Measurements from ENCODE around the gene ZNF492.
"Not testable (repeated sequence)": the region's sequence is repeated elsewhere in the genome, so short reads cannot be mapped to it uniquely, and the experiment has no call there.

ZNF492 gene

GRCh38 chr19:22612316-22612715 lies 21.8 kb upstream of the ZNF492 start:
- no peaks in the 10 kb centered on the region for H3K79me2 ChIP-seq (ENCODE audit: insufficient read depth, low read length)
- no peaks in the 10 kb centered on the region for H3K27me3 ChIP-seq (ENCODE audit: low read length)
- H3K36me3 ChIP-seq (ENCODE audit: low read length): no peaks in the 10 kb centered on the region
- no peaks in the 10 kb centered on the region; the same call in 1 of the 2 replicates for H3K9me3 ChIP-seq (ENCODE audit: insufficient read depth, low read length)
- no peaks in the 10 kb centered on the region for H3F3A ChIP-seq (ENCODE audit: insufficient read depth)
- H3K27ac ChIP-seq (ENCODE audit: low read depth, low read length): no peak overlapping the region
- no peak overlapping the region for H3K4me3 ChIP-seq (ENCODE audit: insufficient read depth, low read length, poor library complexity, severe bottlenecking)
- no peak overlapping the region for H3K4me2 ChIP-seq (ENCODE audit: low read depth, low read length, poor library complexity, severe bottlenecking)
- H3K9ac ChIP-seq (ENCODE audit: low read length): no peak overlapping the region
- no peak overlapping the region for H2AFZ ChIP-seq (ENCODE audit: low read depth, low read length, severe bottlenecking)
- TF ChIP-seq EZH2phosphoT487 (conservative IDR thresholded peaks at IDR 0.05; ENCODE audit: low read length) (no peak), CTCF (IDR thresholded peaks at IDR 0.05; ENCODE audit: insufficient read depth, low read length, poor library complexity, severe bottlenecking) (no peak)
- H3K9me2 ChIP-seq (replicated peaks; ENCODE audit: insufficient read depth, low read length): no peaks in the 10 kb centered on the region
- no peaks in the 10 kb centered on the region for H4K20me1 ChIP-seq (ENCODE audit: low read depth, low read length)

GRCh38 chr19:22616659-22617058 lies 17.5 kb upstream of the ZNF492 start:
- H3K27me3 ChIP-seq (ENCODE audit: low read length): no peaks in the 10 kb centered on the region
- H3F3A ChIP-seq (ENCODE audit: insufficient read depth): no peaks in the 10 kb centered on the region
- TF ChIP-seq CTCF (IDR thresholded peaks at IDR 0.05; ENCODE audit: insufficient read depth, low read length, poor library complexity, severe bottlenecking) (no peak), EZH2phosphoT487 (conservative IDR thresholded peaks at IDR 0.05; ENCODE audit: low read length) (no peak)
- no peaks in the 10 kb centered on the region for H3K36me3 ChIP-seq (ENCODE audit: low read length)
- H3K4me2 ChIP-seq (ENCODE audit: low read depth, low read length, poor library complexity, severe bottlenecking): no peak overlapping the region
- H2AFZ ChIP-seq (ENCODE audit: low read depth, low read length, severe bottlenecking): no peak overlapping the region
- H3K9me3 ChIP-seq (ENCODE audit: insufficient read depth, low read length): no peaks in the 10 kb centered on the region; the same call in 1 of the 2 replicates
- H4K20me1 ChIP-seq (ENCODE audit: low read depth, low read length): no peaks in the 10 kb centered on the region
- no peaks in the 10 kb centered on the region for H3K9me2 ChIP-seq (replicated peaks; ENCODE audit: insufficient read depth, low read length)
- H3K27ac ChIP-seq (ENCODE audit: low read depth, low read length): no peak overlapping the region
- no peaks in the 10 kb centered on the region for H3K79me2 ChIP-seq (ENCODE audit: insufficient read depth, low read length)
- no peak overlapping the region for H3K4me3 ChIP-seq (ENCODE audit: insufficient read depth, low read length, poor library complexity, severe bottlenecking)
- no peak overlapping the region for H3K9ac ChIP-seq (ENCODE audit: low read length)

- H3K9ac ChIP-seq (ENCODE audit: low read length); H3K27me3 ChIP-seq (ENCODE audit: low read length); H3K4me3 ChIP-seq (ENCODE audit: insufficient read depth, low read length, poor library complexity, severe bottlenecking); H3K27ac ChIP-seq (ENCODE audit: low read depth, low read length); H4K20me1 ChIP-seq (ENCODE audit: low read depth, low read length); H3F3A ChIP-seq (ENCODE audit: insufficient read depth); H3K79me2 ChIP-seq (ENCODE audit: insufficient read depth, low read length); H3K36me3 ChIP-seq (ENCODE audit: low read length); H3K4me2 ChIP-seq (ENCODE audit: low read depth, low read length, poor library complexity, severe bottlenecking); H3K9me3 ChIP-seq (ENCODE audit: insufficient read depth, low read length); H2AFZ ChIP-seq (ENCODE audit: low read depth, low read length, severe bottlenecking); H3K9me2 ChIP-seq (replicated peaks; ENCODE audit: insufficient read depth, low read length): not testable (repeated sequence)
Measured at GRCh38 chr19:22617181-22617580, 16.9 kb upstream of the ZNF492 start.

- no peak overlapping the region for H2AFZ ChIP-seq (ENCODE audit: low read depth, low read length, severe bottlenecking)
- H3K9me3 ChIP-seq (ENCODE audit: insufficient read depth, low read length): no peaks in the 10 kb centered on the region; the same call in 1 of the 2 replicates
- no peaks in the 10 kb centered on the region for H3K9me2 ChIP-seq (replicated peaks; ENCODE audit: insufficient read depth, low read length)
- H3K27ac ChIP-seq (ENCODE audit: low read depth, low read length): no peak overlapping the region
- TF ChIP-seq EZH2phosphoT487 (conservative IDR thresholded peaks at IDR 0.05; ENCODE audit: low read length) (no peak), CTCF (IDR thresholded peaks at IDR 0.05; ENCODE audit: insufficient read depth, low read length, poor library complexity, severe bottlenecking) (no peak)
- H3K36me3 ChIP-seq (ENCODE audit: low read length): no peaks in the 10 kb centered on the region
- H3F3A ChIP-seq (ENCODE audit: insufficient read depth): no peaks in the 10 kb centered on the region
- no peaks in the 10 kb centered on the region for H3K27me3 ChIP-seq (ENCODE audit: low read length)
- no peaks in the 10 kb centered on the region for H3K79me2 ChIP-seq (ENCODE audit: insufficient read depth, low read length)
- H3K4me2 ChIP-seq (ENCODE audit: low read depth, low read length, poor library complexity, severe bottlenecking): no peak overlapping the region
- no peaks in the 10 kb centered on the region for H4K20me1 ChIP-seq (ENCODE audit: low read depth, low read length)
- H3K4me3 ChIP-seq (ENCODE audit: insufficient read depth, low read length, poor library complexity, severe bottlenecking): no peak overlapping the region
- H3K9ac ChIP-seq (ENCODE audit: low read length): no peak overlapping the region
Measured at GRCh38 chr19:22617614-22618320, 16.4 kb upstream of the ZNF492 start.

Data from SU-DHL-6 (cell line).